GM18873 (cell line): ENCODE data around the gene ZFHX3.

ENCODE experiments used
- ATAC-seq: cut with Tn5 transposase; IDR thresholded peaks from one replicate; pipeline ENCODE4 v1.9.1; 2021; ENCODE audit warnings: mild to moderate bottlenecking, moderate library complexity, moderate number of reproducible peaks; ENCODE audit not compliant: unreplicated experiment, low FRiP score

The ZFHX3 gene

GRCh38 chr16:72958522-72959076, 89.3 kb downstream of the ZFHX3 start:
- no peak for ATAC-seq

- ATAC-seq = no peak
These were observed 90.3 kb downstream of the ZFHX3 start for GRCh38 chr16:72957303-72958277.

DNA sequence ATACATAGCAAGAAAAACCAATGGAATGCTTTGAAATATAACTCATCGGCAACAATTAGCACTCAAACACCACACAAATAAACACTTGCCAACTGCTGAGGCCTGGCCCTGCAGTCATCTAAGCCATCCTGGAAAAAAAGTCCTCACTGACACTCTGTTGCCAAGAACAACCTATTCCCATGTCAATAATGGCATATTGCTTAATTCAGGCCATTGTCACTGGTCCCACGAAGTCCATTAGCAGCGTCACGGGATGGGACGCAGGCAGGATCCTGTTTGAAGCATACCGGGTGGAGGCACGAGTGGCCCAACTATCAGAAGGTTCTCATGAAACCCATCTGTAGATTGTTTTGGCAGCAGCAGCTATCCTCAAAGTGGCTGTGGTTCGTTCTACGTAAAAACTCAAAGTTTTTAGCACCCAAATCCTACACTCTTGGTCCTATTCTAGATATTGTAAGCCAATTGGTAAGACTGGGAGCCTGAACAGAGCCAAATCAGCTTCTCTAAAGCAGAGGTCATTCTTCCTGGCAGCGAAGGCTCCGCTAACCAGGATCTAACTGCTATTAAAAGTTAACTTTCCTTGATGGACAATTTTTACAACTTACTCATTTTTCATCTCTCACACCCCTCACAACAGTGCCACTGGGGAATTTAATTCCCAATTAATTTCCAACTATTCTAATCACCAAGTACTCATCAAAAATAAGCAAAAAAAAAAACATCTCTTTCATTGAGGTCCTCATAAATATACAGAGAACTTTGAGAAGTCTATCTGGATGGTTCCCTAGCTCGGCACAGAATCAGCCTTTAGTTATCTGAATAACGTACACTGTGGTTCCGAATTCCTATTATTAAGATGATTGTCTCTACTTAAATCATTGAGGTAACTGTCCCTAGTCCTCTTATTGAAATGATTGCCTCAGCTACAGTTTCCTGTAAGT, 91.5 kb downstream of the ZFHX3 start:
- ATAC-seq = no peak

DNA sequence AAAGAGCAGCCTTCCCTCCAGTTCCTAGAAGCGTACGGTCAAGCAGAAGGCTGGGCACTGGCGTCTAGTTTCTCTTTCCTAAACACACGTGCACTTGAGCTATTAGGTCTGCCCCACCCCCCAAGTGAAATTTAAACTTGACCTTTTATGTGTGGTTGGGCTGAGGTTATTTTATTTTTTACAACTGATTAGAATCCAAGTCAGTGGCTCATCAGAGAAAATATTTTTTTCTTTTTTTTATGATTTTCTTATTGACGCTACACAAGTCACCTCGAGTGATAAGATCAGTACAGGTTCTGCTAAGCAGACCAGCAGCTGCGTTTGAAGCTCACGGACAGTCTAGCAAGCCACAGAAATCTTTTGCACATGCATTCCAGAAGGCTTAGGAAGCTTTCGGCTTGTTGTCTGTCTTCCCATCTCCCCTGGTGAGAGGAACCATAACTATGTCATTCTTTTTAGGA, 95.1 kb downstream of the ZFHX3 start:
- ATAC-seq = no peak

GRCh38 chr16:72952404-72952803, 95.5 kb downstream of the ZFHX3 start:
- ATAC-seq = no peak

DNA sequence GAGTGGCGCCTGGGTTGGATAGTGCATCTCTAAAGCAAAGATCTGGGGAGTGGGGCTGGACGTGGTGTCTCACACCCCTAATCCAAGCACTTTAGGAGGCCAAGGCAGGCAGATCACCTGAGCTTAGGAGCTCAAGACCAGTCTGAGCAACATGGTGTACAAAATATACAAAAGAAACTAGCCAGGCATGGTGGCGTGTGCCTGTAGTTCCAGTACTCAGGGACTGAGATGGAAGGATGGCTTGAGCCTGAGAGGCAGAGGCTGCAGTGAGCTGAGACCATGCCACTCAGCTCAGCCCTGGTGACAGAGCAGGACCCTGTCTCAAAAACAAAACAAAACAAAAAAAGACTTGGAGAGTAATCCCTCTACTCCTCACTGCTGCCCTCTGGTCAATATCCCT, 96.0 kb downstream of the ZFHX3 start:
- no peak for ATAC-seq

- ATAC-seq = no peak
These were observed 97.3 kb downstream of the ZFHX3 start for GRCh38 chr16:72950669-72951068.

GRCh38 chr16:72948238-72948829, 99.6 kb downstream of the ZFHX3 start:
- no peak for ATAC-seq

GRCh38 chr16:72947379-72948237, 100.3 kb downstream of the ZFHX3 start:
- ATAC-seq = no peak

GRCh38 chr16:72946474-72947194, 101.3 kb downstream of the ZFHX3 start:
- no peak for ATAC-seq

GRCh38 chr16:72946063-72946462, 101.9 kb downstream of the ZFHX3 start:
- ATAC-seq = no peak

- ATAC-seq = no peak
These were observed 102.3 kb downstream of the ZFHX3 start for GRCh38 chr16:72945611-72946010.

- no peak for ATAC-seq
These were observed 103.0 kb downstream of the ZFHX3 start for GRCh38 chr16:72944757-72945485.

DNA sequence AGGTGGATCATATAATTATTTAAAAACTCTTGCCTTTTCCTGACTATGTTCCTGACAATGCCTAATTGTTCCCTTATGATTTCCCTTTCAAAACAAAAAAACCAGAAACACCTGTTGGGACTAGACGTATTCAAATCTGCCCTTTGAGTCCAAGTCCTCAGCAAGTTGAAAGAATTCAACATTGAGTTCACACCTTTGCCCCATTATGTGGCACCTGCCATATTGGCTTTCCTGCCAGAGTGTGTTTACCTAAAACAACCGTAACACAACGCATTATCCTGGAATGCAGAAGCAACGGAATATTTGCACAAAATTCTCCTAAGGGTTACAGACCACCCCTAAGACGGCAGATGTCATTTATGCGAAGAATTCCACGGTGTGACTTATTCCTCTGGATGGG, 105.9 kb downstream of the ZFHX3 start:
- ATAC-seq = no peak

DNA sequence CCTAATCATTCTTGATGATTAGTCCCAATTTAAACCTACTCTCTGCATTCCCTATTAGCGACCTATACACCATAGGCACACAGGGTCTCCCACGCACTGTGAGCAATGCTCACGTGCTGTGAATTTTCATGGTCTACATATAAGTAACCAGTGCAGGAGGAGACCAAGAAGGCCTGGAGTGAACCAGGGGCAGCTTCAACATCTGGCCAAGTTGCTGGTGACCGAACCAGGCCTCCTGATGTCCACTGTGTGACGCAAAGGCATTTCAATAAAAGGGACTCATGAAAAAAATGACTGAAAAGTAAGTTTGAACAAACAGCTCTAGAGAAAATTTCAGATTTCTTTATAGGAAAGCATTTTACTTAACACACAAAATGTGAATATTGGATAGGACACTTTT, 107.0 kb downstream of the ZFHX3 start:
- ATAC-seq = no peak

GRCh38 chr16:72939247-72939646, 108.7 kb downstream of the ZFHX3 start:
- no peak for ATAC-seq

DNA sequence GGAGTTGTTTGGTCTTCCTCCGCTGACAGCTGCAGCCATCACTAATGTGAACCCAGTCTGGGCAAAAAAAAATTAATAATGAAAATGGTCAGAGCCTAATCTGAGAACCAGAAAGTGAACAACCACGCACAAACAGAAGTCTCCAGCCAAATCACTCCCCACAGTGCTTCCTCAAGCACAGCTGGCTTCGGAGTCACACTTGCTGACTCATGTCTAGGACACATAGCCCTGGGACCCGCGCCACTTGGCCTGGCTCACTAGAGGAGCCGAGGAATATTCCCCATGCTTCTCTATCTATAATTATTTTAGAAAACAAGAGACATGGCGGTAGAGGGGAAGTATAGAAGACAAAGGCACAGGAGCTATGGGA, 109.1 kb downstream of the ZFHX3 start:
- ATAC-seq = no peak
